Urinary bladder (tissue), 4 donors: ENCODE measurements around the gene SHPK. TPM values are rescaled to one million over a fixed set of nuclear protein-coding genes. Genes with fewer than 3 reads are reported as not detected.
"Not testable (repeated sequence)": the region's sequence is repeated elsewhere in the genome, so short reads cannot be mapped to it uniquely, and the experiment has no call there.

Source experiments
- DNase-seq: peaks from one replicate; pipeline ENCODE4 v3.0.0-alpha.2; 2015; ENCODE audit errors: extremely low spot score
- H3K27ac ChIP-seq: one replicate; pipeline ENCODE4 v1.5.1; 2013; ENCODE audit warnings: low read depth, mild to moderate bottlenecking, moderate library complexity
- H3K36me3 ChIP-seq: one replicate; pipeline ENCODE4 v1.6.1; 2013; ENCODE audit warnings: mild to moderate bottlenecking, moderate library complexity; ENCODE audit not compliant: insufficient read depth
- H3K4me1 ChIP-seq: one replicate; pipeline ENCODE4 v1.6.1; 2013; ENCODE audit warnings: mild to moderate bottlenecking, moderate library complexity; ENCODE audit not compliant: insufficient read depth
- H3K4me3 ChIP-seq: one replicate; pipeline ENCODE4 v1.5.1; 2013; ENCODE audit warnings: low read depth, low read length
- WGBS: extraction: QIAGEN DNeasy Blood & Tissue Kit; methylation state at CpG from one replicate; pipeline ENCODE4 v1.1.7; 2013; 5-methylcytosine and 5-hydroxymethylcytosine counted together
- polyA plus RNA-seq: library from polyadenylated mRNA; stranded (reverse); fragments of 200-250 nt; gene quantifications from one replicate; pipeline ENCODE4 v1.2.3, GENCODE V29; 2013
- total RNA-seq: library from RNA; depleted of rRNA; stranded (reverse); fragments of >200 nt; gene quantifications from one replicate; pipeline ENCODE4 v1.2.3, GENCODE V29; 2014
- donor health status: healthy with polysubstance abuse.
- donor health status: healthy.

SHPK gene
- total and polyA plus RNA-seq, 2 donors: 8.0 to 12.6 TPM

DNA sequence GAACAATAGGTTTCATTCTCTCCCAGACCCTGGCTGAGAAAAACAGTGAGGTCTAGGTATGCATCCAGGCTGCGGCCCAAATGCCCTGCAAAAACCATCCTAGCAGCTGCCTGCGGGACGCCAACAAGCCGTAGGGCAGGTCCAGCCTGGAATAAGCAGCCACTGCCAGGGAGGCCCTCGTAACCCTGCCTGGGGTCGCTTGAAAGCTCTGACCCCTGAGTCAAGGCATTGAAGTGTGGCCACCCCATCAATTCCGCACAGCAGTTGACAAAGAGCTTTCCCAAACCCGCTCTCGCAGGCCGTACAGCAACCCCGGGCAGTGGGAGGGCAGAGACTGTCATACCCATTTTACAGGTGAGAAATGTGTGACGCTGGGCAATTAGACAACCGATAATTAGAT, 38.0 kb downstream of the SHPK start:
- no peak overlapping the region for H3K4me3 ChIP-seq
- WGBS: 86% methylated on average over 13 of the region's 13 CpGs
- no peaks in the 10 kb centered on the region for H3K4me1 ChIP-seq
- H3K27ac ChIP-seq: no peak overlapping the region
- DNase-seq: no peak
- H3K36me3 ChIP-seq: no peaks in the 10 kb centered on the region

DNA sequence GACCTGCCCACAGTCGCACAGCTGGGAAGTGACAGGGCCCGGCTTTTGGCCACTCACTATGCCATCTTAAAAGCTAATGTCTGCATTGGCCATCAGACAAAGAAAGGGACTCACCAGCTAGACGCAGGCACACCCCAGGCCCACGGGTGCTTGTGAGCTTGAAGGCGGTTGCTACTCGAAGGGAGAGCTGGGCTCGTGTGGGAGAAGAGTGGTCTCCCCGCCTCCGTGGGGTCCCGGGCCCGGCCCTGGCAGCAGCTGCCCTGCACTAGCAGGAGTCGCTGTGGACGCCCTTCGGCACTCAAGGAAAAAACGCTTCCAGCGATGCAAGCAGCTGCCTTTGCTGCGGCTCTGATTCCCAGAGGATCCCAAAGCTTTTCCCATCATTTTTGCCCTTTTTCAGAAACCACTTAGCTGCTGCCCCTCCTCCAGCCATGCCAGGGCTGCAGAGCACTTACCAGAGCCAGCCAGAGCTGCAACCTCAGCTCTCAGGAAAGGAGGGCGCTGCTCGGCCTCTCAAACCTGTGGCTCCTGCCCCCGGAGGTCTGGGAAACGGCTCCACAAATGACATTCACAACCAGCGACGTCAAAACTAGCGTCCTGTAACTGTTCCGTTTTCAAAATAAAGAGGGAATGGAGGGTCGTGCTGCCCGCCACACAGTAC, 39.1 kb downstream of the SHPK start:
- Histone ChIP-seq H3K4me1 (no peaks in the 10 kb centered on the region), H3K27ac (no peak overlapping the region), H3K4me3 (no peak overlapping the region), H3K36me3 (no peaks in the 10 kb centered on the region)
- 93% methylated on average over 27 of the region's 27 CpGs for WGBS
- no peak for DNase-seq

GRCh38 chr17:3594976-3595375, 41.1 kb downstream of the SHPK start:
- Histone ChIP-seq H3K36me3 (peaks cover 1% of the 10 kb centered on the region), H3K4me1 (no peaks in the 10 kb centered on the region), H3K27ac (no peak overlapping the region), H3K4me3 (no peak overlapping the region)
- DNase-seq: no peak
- WGBS: 84% methylated on average over 15 of the region's 15 CpGs

GRCh38 chr17:3594051-3594800, 41.8 kb downstream of the SHPK start:
- Histone ChIP-seq H3K27ac (no peak overlapping the region), H3K4me1 (no peaks in the 10 kb centered on the region), H3K36me3 (peaks cover 4% of the 10 kb centered on the region), H3K4me3 (no peak overlapping the region)
- DNase-seq: no peak
- WGBS: 63% methylated on average over 11 of the region's 11 CpGs

GRCh38 chr17:3593384-3593783, 42.7 kb downstream of the SHPK start:
- H3K4me3 ChIP-seq: no peak overlapping the region
- WGBS: 93% methylated on average over 5 of the region's 5 CpGs
- no peak for DNase-seq
- no peaks in the 10 kb centered on the region for H3K4me1 ChIP-seq
- no peak overlapping the region for H3K27ac ChIP-seq
- H3K36me3 ChIP-seq: peaks cover 4% of the 10 kb centered on the region

DNA sequence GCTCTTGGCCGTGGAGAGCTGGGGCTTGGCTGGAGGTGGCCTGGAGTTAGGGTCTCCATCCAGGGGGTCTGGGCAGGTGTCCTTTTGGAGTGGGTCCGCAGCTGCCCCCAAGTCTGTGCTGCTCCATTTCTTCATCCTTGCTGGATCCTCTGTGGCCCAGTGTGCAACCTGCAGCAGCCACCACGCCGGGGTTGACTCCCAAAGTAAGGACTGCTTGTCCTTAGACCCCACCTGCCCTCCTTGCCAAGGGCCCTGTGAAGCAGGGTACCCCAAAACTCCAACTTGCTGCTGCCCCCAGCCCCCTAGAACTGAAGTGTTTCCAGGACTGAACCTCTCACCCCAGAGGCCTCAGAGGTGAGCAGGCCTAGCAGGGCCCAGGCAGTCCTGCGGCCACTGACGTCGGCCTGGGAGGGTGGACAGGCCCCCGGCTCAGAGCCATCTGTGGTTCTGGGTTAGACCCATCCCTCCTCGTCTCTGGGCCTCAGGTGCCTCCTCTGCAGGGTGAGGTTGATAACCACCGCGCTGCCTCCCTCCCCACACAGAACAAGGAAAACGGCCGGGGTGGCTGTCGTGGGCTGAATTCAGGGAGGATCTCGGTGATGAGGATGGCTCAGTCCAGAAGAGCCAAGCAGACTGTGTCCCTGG, 43.7 kb downstream of the SHPK start:
- Histone ChIP-seq H3K27ac (no peak overlapping the region), H3K4me1 (no peaks in the 10 kb centered on the region), H3K4me3 (no peak overlapping the region), H3K36me3 (peaks cover 7% of the 10 kb centered on the region)
- no peak for DNase-seq
- WGBS: 93% methylated on average over 15 of the region's 15 CpGs

- no peak for DNase-seq
- WGBS: 92% methylated on average over 15 of the region's 15 CpGs
- peaks cover 7% of the 10 kb centered on the region for H3K36me3 ChIP-seq
- H3K4me3 ChIP-seq: no peak overlapping the region
- H3K27ac ChIP-seq: no peak overlapping the region
- no peaks in the 10 kb centered on the region for H3K4me1 ChIP-seq
Observed at GRCh38 chr17:3590768-3591167, 45.3 kb downstream of the SHPK start.

DNA sequence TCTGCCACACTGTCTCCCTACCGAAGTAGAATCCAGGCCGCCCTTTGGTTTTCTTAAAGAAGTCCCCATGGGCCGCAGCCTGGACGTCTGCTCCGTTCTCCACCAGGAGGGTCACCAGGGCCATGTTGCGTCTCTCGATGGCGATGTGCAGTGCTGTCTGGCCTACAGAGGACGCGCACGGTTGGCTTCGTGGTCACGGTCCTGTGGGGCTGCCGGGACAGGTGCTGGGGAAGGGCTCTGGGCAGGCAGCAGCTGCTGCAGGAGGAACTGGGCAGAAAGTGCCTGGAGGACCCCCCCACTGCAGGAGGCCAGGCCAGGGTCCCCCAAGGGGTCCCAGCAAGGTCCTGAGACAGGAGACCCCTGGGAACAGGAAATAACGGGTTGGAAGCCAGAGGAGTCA, 45.8 kb downstream of the SHPK start:
- DNase-seq: no peak
- no peak overlapping the region for H3K27ac ChIP-seq
- H3K36me3 ChIP-seq: peaks cover 7% of the 10 kb centered on the region
- no peak overlapping the region for H3K4me3 ChIP-seq
- 95% methylated on average over 15 of the region's 15 CpGs for WGBS
- no peaks in the 10 kb centered on the region for H3K4me1 ChIP-seq

GRCh38 chr17:3589784-3590183, 46.3 kb downstream of the SHPK start:
- DNase-seq: no peak
- Histone ChIP-seq H3K27ac (no peak overlapping the region), H3K36me3 (peaks cover 7% of the 10 kb centered on the region), H3K4me1 (no peaks in the 10 kb centered on the region), H3K4me3 (no peak overlapping the region)
- 96% methylated on average over 22 of the region's 22 CpGs for WGBS

DNA sequence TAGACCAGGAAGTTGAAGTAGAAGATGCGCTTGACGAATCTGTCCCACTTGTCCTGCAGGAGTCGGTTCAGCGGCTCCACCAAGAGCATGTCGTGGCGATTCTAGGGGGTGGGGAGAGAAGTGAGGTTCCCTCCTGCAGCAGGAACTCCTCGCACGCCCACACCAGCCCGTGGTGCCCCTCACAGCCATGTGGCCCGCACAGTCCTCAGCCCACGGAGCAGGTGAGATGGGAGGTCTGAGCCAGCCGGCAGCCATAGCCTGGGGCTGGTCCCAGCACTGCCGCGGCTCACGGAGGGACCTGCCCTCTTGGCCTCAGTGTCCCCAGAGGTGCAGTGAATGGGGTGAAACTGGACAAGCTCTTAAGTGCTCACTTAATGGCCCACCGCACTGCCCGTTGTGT, 50.2 kb downstream of the SHPK start:
- Histone ChIP-seq H3K4me1 (no peaks in the 10 kb centered on the region), H3K36me3 (peaks cover 7% of the 10 kb centered on the region), H3K4me3 (no peak overlapping the region), H3K27ac (no peak overlapping the region)
- DNase-seq: no peak
- 93% methylated on average over 17 of the region's 17 CpGs for WGBS

GRCh38 chr17:3583456-3583855, 52.6 kb downstream of the SHPK start:
- DNase-seq: no peak
- Histone ChIP-seq H3K4me1 (no peaks in the 10 kb centered on the region), H3K36me3 (peaks cover 3% of the 10 kb centered on the region), H3K27ac (no peak overlapping the region), H3K4me3 (no peak overlapping the region)
- WGBS: 95% methylated on average over 9 of the region's 9 CpGs

DNA sequence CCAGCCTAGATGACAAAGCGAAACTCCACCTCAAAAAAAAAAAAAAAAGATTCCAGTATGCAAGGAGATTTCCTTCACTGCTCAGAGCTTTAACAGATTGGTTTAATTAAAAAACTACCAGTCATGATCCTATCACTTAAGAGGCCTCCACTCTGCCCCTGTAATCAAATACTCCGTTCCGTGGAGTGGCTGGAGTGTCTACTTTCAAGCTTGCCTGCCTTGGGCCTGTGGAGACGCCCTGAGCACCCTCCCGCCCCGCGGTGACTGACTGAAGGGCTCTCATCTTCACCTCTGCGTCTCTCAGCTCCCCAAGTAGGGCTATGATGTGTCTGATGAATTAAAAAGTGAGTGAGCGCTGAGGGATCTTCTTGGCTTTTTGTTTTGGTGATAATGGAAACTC, 53.1 kb downstream of the SHPK start:
- WGBS: 91% methylated on average over 9 of the region's 9 CpGs
- H3K4me3 ChIP-seq: no peak overlapping the region
- no peak for DNase-seq
- H3K27ac ChIP-seq: no peak overlapping the region
- H3K36me3 ChIP-seq: no peaks in the 10 kb centered on the region
- no peaks in the 10 kb centered on the region for H3K4me1 ChIP-seq

DNA sequence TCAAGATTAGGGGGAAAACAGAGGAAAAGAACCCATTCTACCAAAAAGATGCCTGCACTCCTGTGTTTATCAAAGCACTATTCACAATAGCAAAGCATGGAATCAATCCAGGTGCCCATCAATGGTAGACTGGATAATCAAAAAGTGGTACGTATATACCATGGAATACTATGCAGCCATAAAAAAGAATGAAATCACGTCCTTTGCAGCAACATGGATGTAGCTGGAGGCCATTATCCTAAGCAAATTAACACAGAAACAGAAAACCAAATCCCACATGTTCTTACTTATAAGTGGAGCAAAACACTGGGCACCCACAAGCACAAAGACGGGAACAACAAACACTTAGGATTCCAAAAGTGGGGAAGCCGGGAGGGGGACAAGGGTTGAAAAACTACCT, 57.4 kb downstream of the SHPK start:
- not testable (repeated sequence) for H3K4me3 ChIP-seq, H3K36me3 ChIP-seq, DNase-seq, H3K27ac ChIP-seq, H3K4me1 ChIP-seq
- WGBS: 100% methylated on average over 4 of the region's 4 CpGs

DNA sequence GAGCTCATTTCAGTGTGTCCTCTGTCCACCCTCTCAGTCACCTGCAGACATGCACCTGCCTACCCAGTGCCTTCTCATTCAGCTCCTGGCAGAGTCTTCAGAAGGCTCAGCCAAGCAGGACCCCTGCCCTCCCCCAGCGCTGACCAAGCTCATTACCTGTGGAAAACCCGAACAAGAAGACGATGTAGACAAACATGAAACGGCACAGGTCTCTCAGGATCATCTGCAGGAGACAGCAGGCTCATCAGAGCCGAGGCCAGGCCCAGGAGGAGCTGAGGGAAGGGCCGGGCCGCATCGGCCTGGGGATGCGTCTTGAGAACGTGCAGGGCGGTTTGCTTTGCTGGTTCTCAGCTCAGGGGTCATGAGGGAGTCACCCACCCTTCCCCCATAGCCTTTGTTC, 59.1 kb downstream of the SHPK start:
- WGBS: 90% methylated on average over 11 of the region's 11 CpGs

More for the DNA sequence above, 59.1 kb downstream of the SHPK start:
- H3K4me1 ChIP-seq: no peaks in the 10 kb centered on the region
- H3K27ac ChIP-seq: no peak overlapping the region
- no peaks in the 10 kb centered on the region for H3K36me3 ChIP-seq
- no peak for DNase-seq
- H3K4me3 ChIP-seq: no peak overlapping the region
